IMR-90 (cell line): ENCODE measurements around the gene MEIG1. TPM values are rescaled to one million over a fixed set of nuclear protein-coding genes. Genes with fewer than 3 reads are reported as not detected.

ENCODE experiments used
- ATAC-seq: fragments of 200-7000 bp; cut with Tn5 transposase; 2 replicates; pipeline ENCODE4 v1.9.1; 2020; ENCODE audit warnings: low read depth, mild to moderate bottlenecking, moderate library complexity
- BruUV-seq: library from RNA; stranded (reverse); fragments of 400-500 nt; replicated peaks from 2 replicates; lab custom pipeline; 2021; lab: Mats Ljungman, UMichigan
- CTCF ChIA-PET: fragments of 300-600 bp; formaldehyde crosslinking; extraction: SDS; loops from one replicate; lab custom pipeline; 2021; ENCODE audit warnings: antibody characterized with exemption; lab: Yijun Ruan, JAX
- POLR2A ChIA-PET: fragments of 300-600 bp; sonication (Branson Sonifier 250); formaldehyde crosslinking; loops from one replicate; lab custom pipeline; 2022; ENCODE audit warnings: antibody characterized with exemption; ENCODE audit not compliant: unreplicated experiment; lab: Charles Lee
- DNase-seq: peaks from one replicate; pipeline ENCODE4 v3.0.0; 2013
- H2AFZ ChIP-seq: replicated peaks from 2 replicates; pipeline ENCODE3; 2013; ENCODE audit warnings: low read length, mild to moderate bottlenecking; ENCODE audit not compliant: poor library complexity
- H2AK5ac ChIP-seq: 2 replicates; pipeline ENCODE4 v1.6.1; 2013; ENCODE audit warnings: low read depth, low read length, inconsistent platforms
- H2AK9ac ChIP-seq: replicated peaks from 2 replicates; pipeline ENCODE3; 2013; ENCODE audit warnings: mild to moderate bottlenecking, low read depth, low read length, moderate library complexity; ENCODE audit not compliant: poor library complexity
- H2BK120ac ChIP-seq: 2 replicates; pipeline ENCODE4 v1.6.1; 2013; ENCODE audit warnings: low read depth, low read length, inconsistent platforms
- H2BK15ac ChIP-seq: 3 replicates; pipeline ENCODE4 v1.6.1; 2013; ENCODE audit warnings: low read depth, low read length, inconsistent platforms
- H2BK20ac ChIP-seq: 2 replicates; pipeline ENCODE4 v1.6.1; 2013; ENCODE audit warnings: low read depth, mild to moderate bottlenecking, inconsistent platforms, low read length, moderate library complexity
- H2BK5ac ChIP-seq: 2 replicates; pipeline ENCODE4 v1.6.1; 2013; ENCODE audit warnings: mild to moderate bottlenecking, low read depth, low read length, inconsistent platforms; ENCODE audit not compliant: poor library complexity, severe bottlenecking
- H3K14ac ChIP-seq: replicated peaks from 2 replicates; pipeline ENCODE4 v1.6.1; 2013; ENCODE audit warnings: low read depth, low read length, inconsistent platforms
- H3K18ac ChIP-seq: 2 replicates; pipeline ENCODE4 v1.6.1; 2013; ENCODE audit warnings: low read depth, low read length, control low read depth
- H3K23ac ChIP-seq: 2 replicates; pipeline ENCODE4 v1.6.1; 2013; ENCODE audit warnings: low read depth, low read length, inconsistent platforms
- H3K27ac ChIP-seq: 2 replicates; pipeline ENCODE4 v1.5.1; 2013; ENCODE audit warnings: mild to moderate bottlenecking, control low read depth, low read length; ENCODE audit not compliant: insufficient read depth
- H3K27me3 ChIP-seq: 2 replicates; pipeline ENCODE4 v1.6.1; 2013; ENCODE audit warnings: low read length; ENCODE audit not compliant: control insufficient read depth, insufficient read depth
- H3K36me3 ChIP-seq: 2 replicates; pipeline ENCODE4 v1.6.1; 2013; ENCODE audit warnings: low read length, mixed read lengths; ENCODE audit not compliant: control insufficient read depth, insufficient read depth
- H3K4ac ChIP-seq: 2 replicates; pipeline ENCODE4 v1.6.1; 2013; ENCODE audit warnings: low read depth, low read length, inconsistent platforms
- H3K4me1 ChIP-seq: 2 replicates; pipeline ENCODE4 v1.6.1; 2013; ENCODE audit warnings: low read length, mixed read lengths; ENCODE audit not compliant: control insufficient read depth, insufficient read depth
- H3K4me2 ChIP-seq: 2 replicates; pipeline ENCODE4 v1.6.1; 2013; ENCODE audit warnings: low read depth, mild to moderate bottlenecking, control low read depth, low read length, moderate library complexity
- H3K4me3 ChIP-seq: 2 replicates; pipeline ENCODE4 v1.5.1; 2013; ENCODE audit warnings: low read depth, mild to moderate bottlenecking, control low read depth, low read length, moderate library complexity; ENCODE audit not compliant: insufficient read depth
- H3K56ac ChIP-seq: 2 replicates; pipeline ENCODE4 v1.6.1; 2013; ENCODE audit warnings: low read length, inconsistent platforms; ENCODE audit not compliant: insufficient read depth; ENCODE audit errors: extremely low read depth
- H3K79me1 ChIP-seq, 2 experiments: 2 replicates each; pipeline ENCODE4 v1.6.1; 2013; ENCODE audit warnings: low read length in 2 of 2, inconsistent platforms in 1 of 2, low read depth in 1 of 2
- H3K9ac ChIP-seq: 2 replicates; pipeline ENCODE4 v1.6.1; 2013; ENCODE audit warnings: low read depth, low read length, control low read depth
- H3K9me1 ChIP-seq: 2 replicates; pipeline ENCODE4 v1.6.1; 2013; ENCODE audit warnings: low read length, inconsistent platforms; ENCODE audit not compliant: insufficient read depth
- H3K9me3 ChIP-seq: 2 replicates; pipeline ENCODE4 v1.6.1; 2013; ENCODE audit warnings: low read length; ENCODE audit not compliant: control insufficient read depth, insufficient read depth
- H4K20me1 ChIP-seq: 2 replicates; pipeline ENCODE4 v1.6.1; 2013; ENCODE audit warnings: low read length, inconsistent platforms; ENCODE audit not compliant: insufficient read depth
- H4K5ac ChIP-seq: 2 replicates; pipeline ENCODE4 v1.6.1; 2013; ENCODE audit warnings: mild to moderate bottlenecking, low read depth, low read length, control low read depth
- H4K8ac ChIP-seq, 2 experiments: 2 replicates each; pipeline ENCODE4 v1.6.1; 2013; ENCODE audit warnings: low read depth in 2 of 2, low read length in 2 of 2, control low read depth in 1 of 2, inconsistent platforms in 1 of 2
- H4K91ac ChIP-seq: 2 replicates; pipeline ENCODE4 v1.6.1; 2013; ENCODE audit warnings: low read depth, low read length, inconsistent platforms; ENCODE audit not compliant: insufficient read depth
- BHLHE40 ChIP-seq: fragments of 150-350 bp; IDR thresholded peaks from 2 replicates; pipeline ENCODE4 v1.6.1; 2016; ENCODE audit warnings: mild to moderate bottlenecking, low read depth, low read length
- CHD1 ChIP-seq: IDR thresholded peaks from 2 replicates; pipeline ENCODE4 v1.6.1; 2012; ENCODE audit warnings: low read depth, low read length, improper control_type of control experiment
- CTCF ChIP-seq: conservative IDR thresholded peaks from 2 replicates; pipeline ENCODE4 v1.5.1; 2012; ENCODE audit warnings: mild to moderate bottlenecking, low read depth, low read length, improper control_type of control experiment
- ELK1 ChIP-seq: fragments of 150-350 bp; IDR thresholded peaks from 2 replicates; pipeline ENCODE4 v1.6.1; 2016; ENCODE audit warnings: low read depth, mild to moderate bottlenecking, low read length, moderate library complexity, borderline replicate concordance
- MAFK ChIP-seq: IDR thresholded peaks from 2 replicates; pipeline ENCODE4 v1.6.1; 2012; ENCODE audit warnings: low read depth, low read length, improper control_type of control experiment
- MXI1 ChIP-seq: IDR thresholded peaks from 2 replicates; pipeline ENCODE4 v1.6.1; 2012; ENCODE audit warnings: low read depth, mild to moderate bottlenecking, low read length, moderate library complexity, borderline replicate concordance
- NFE2L2 ChIP-seq: fragments of 150-350 bp; IDR thresholded peaks from 2 replicates; pipeline ENCODE4 v1.6.1; 2016; ENCODE audit warnings: low read depth, mild to moderate bottlenecking, low read length
- POLR2A ChIP-seq: IDR thresholded peaks from 2 replicates; pipeline ENCODE4 v1.6.1; 2012; ENCODE audit warnings: mild to moderate bottlenecking, low read depth, low read length
- RFX5 ChIP-seq: IDR thresholded peaks from 2 replicates; pipeline ENCODE4 v1.8.0; 2012; ENCODE audit warnings: low read depth, mild to moderate bottlenecking, low read length, moderate library complexity
- SMC3 ChIP-seq: fragments of 150-350 bp; IDR thresholded peaks from 2 replicates; pipeline ENCODE4 v1.6.1; 2016; ENCODE audit warnings: low read depth, mild to moderate bottlenecking, antibody characterized with exemption, low read length, moderate library complexity
- USF2 ChIP-seq: fragments of 150-350 bp; IDR thresholded peaks from 2 replicates; pipeline ENCODE4 v1.6.1; 2017; ENCODE audit warnings: mild to moderate bottlenecking, antibody characterized with exemption, low read length, low read depth
- WGBS, 2 experiments: methylation state at CpG; one replicate each; pipeline versions ENCODE4 v1.1.5 to v1.1.7; 2013; ENCODE audit warnings: missing lambda C conversion rate in 2 of 2; ENCODE audit not compliant: insufficient read length in 1 of 2; ENCODE audit errors: extremely low coverage in 2 of 2; 5-methylcytosine and 5-hydroxymethylcytosine counted together
- dilution Hi-C: fragments of 300-500 bp; cut with HindIII; formaldehyde crosslinking; loops from one replicate; pipeline ENCODE4 v1.14.3; 2018; ENCODE audit warnings: low sequenced_read_pairs; ENCODE audit not compliant: unreplicated experiment
- in situ Hi-C: fragments of 300-500 bp; cut with MboI; formaldehyde crosslinking; loops from 3 replicates; pipeline ENCODE4 v1.14.3; 2019; ENCODE audit warnings: low sequenced_read_pairs, inconsistent platforms, mixed read lengths
- intact Hi-C: fragments of 100-400 bp; cut with micrococcal nuclease; formaldehyde crosslinking; loops from 2 replicates; pipeline ENCODE4 v1.10.0; 2022
- polyA plus RNA-seq, 3 experiments: library from polyadenylated mRNA; depleted of rRNA; stranded (reverse); fragments of >200 nt; gene quantifications; 2 replicates each; pipeline ENCODE4 v1.2.3, GENCODE V29; 2012; ENCODE audit warnings: low replicate concordance in 1 of 3
- total RNA-seq: library from RNA; depleted of rRNA; stranded (reverse); fragments of >200 nt; gene quantifications from 2 replicates; pipeline ENCODE4 v1.2.3, GENCODE V29; 2012

MEIG1 gene
- total and polyA plus RNA-seq, 2 of the 4 experiments (the other 2 are of a cell fraction): not detected

- no peak for TF ChIP-seq USF2
These were observed 6.3 kb upstream of the MEIG1 start (continued) for GRCh38 chr10:14952851-14953423.

- in situ Hi-C loops: no loop called here
- peak overlapping the region; percentile 56 for H3K9ac ChIP-seq
- CTCF ChIA-PET: interaction anchor here (0.9 kb wide), 1 partner anchor 153 kb away, joined by 3 read pairs; no protein-coding TSS in a partner anchor
- TF ChIP-seq SMC3 (no peak), BHLHE40 (no peak; the same call in 1 of the 2 replicates), CTCF (0 out of 2 replicates have a peak, but pooled peaks have one; percentile 19), ELK1 (no peak), MXI1 (no peak), NFE2L2 (no peak), RFX5 (no peak), POLR2A (no peak; the same call in 1 of the 2 replicates), CHD1 (no peak), MAFK (no peak)
These were observed 5.7 kb upstream of the MEIG1 start for GRCh38 chr10:14953424-14954000.

More at GRCh38 chr10:14953424-14954000, 5.7 kb upstream of the MEIG1 start:
- no TSS peak for BruUV-seq
- H3K9me1 ChIP-seq: peaks cover 8% of the 10 kb centered on the region; the same call in 1 of the 2 replicates
- no peaks in the 10 kb centered on the region for H3K9me3 ChIP-seq
- peak overlapping the region; percentile 17 for H2BK5ac ChIP-seq
- peak overlapping the region; percentile 61 for H3K23ac ChIP-seq
- peak; percentile 73 for ATAC-seq
- H3K56ac ChIP-seq: peak overlapping the region; percentile 53; the same call in 1 of the 2 replicates
- H3K4me1 ChIP-seq: no peaks in the 10 kb centered on the region
- peak overlapping the region; percentile 51 for H3K4me3 ChIP-seq
- peak overlapping the region; percentile 68 for H3K14ac ChIP-seq
- H4K5ac ChIP-seq: peak overlapping the region; percentile 2; the same call in 1 of the 2 replicates
- peak; percentile 67 for DNase-seq
- H2AK5ac ChIP-seq: no peak overlapping the region
- no peaks in the 10 kb centered on the region for H3K36me3 ChIP-seq
- WGBS, 2 experiments: no CpG with 5 or more reads among the region's 32 CpGs
- H4K20me1 ChIP-seq: no peaks in the 10 kb centered on the region
- dilution Hi-C loops: no loop called here
- peaks cover 32 to 52% of the 10 kb centered on the region in 2 experiments for H3K79me1 ChIP-seq
- no peak overlapping the region; the same call in 1 of the 2 replicates for H2BK120ac ChIP-seq
- H2BK20ac ChIP-seq: no peak overlapping the region
- H3K4me2 ChIP-seq: peak overlapping the region; percentile 90
- no peaks in the 10 kb centered on the region for H3K27me3 ChIP-seq
- H2BK15ac ChIP-seq: no peak overlapping the region
- H2AFZ ChIP-seq: peak overlapping the region; percentile 99
- no peak overlapping the region for H3K18ac ChIP-seq
- POLR2A ChIA-PET: interaction anchor here (0.5 to 0.7 kb wide), 2 partner anchors 149 to 445 kb away, joined by 3 read pairs; no protein-coding TSS in a partner anchor
- H4K91ac ChIP-seq: peak overlapping the region; percentile 6; the same call in 1 of the 2 replicates
- peak overlapping the region; percentile 35 for H2AK9ac ChIP-seq
- peak overlapping the region; percentile 12 to 70; a peak in 2 of 4 replicates for H4K8ac ChIP-seq
- intact Hi-C loops: loop anchor here (1.0 kb wide), 1 partner anchor 153 kb away; no protein-coding TSS in a partner anchor
- peak overlapping the region; percentile 42 for H3K27ac ChIP-seq
- H3K4ac ChIP-seq: peak overlapping the region; percentile 8; the same call in 1 of the 2 replicates
